ENCODE data around the gene S100A7A.

GRCh38 chr1:153403421-153404085, 12.8 kb upstream of the S100A7A start:
- TF ChIP-seq GATA2 (IDR thresholded peaks at IDR 0.05; ENCODE audit: low read depth, low read length) = no peak
- no peak for TF ChIP-seq GATA3 (IDR thresholded peaks at IDR 0.05; ENCODE audit: low read depth, low read length)
